ENCODE results near the gene MTCL1.

DNA sequence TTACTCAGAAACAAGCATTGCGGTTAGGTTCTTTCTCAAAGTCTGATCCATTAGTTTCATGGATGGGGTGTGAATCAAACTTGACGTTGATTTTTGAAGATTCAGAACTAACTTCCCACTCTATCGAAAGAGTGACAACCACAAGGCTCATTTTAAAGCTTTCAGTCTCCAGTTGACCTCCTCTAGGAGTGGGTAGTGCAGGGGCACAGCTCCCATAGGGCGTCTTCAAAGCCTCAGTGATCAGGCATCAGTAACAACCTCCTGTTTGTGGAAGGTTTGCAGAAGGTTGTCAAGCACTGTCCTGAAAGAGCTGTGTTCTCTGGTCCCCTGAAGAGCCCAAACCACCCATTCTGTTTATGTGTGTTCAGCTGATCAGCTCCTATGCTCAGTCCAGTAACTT, 10.2 kb downstream of the MTCL1 start:
- TF ChIP-seq, protein P1, sequence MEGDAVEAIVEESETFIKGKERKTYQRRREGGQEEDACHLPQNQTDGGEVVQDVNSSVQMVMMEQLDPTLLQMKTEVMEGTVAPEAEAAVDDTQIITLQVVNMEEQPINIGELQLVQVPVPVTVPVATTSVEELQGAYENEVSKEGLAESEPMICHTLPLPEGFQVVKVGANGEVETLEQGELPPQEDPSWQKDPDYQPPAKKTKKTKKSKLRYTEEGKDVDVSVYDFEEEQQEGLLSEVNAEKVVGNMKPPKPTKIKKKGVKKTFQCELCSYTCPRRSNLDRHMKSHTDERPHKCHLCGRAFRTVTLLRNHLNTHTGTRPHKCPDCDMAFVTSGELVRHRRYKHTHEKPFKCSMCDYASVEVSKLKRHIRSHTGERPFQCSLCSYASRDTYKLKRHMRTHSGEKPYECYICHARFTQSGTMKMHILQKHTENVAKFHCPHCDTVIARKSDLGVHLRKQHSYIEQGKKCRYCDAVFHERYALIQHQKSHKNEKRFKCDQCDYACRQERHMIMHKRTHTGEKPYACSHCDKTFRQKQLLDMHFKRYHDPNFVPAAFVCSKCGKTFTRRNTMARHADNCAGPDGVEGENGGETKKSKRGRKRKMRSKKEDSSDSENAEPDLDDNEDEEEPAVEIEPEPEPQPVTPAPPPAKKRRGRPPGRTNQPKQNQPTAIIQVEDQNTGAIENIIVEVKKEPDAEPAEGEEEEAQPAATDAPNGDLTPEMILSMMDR (conservative IDR thresholded peaks at IDR 0.05 in 1 of 2, IDR thresholded peaks at IDR 0.05 in 1 of 2; ENCODE audit: low read depth in 1 of 2, low read length in 2 of 2) = no peak
- no peak for TF ChIP-seq EZH2 (IDR thresholded peaks at IDR 0.05; ENCODE audit: low read length, missing control alignments)
